Pancreas (tissue), 10 donors: ENCODE results near the gene CASTOR1. TPM values are rescaled to one million over a fixed set of nuclear protein-coding genes. Genes with fewer than 3 reads are reported as not detected.

ENCODE experiments used
- ATAC-seq, 4 donors: fragments of 200-7000 bp; cut with Tn5 transposase; one replicate each; pipeline versions ENCODE4 v1.8.0 to v1.9.1; 2020; ENCODE audit warnings: mild to moderate bottlenecking in 4 of 4, moderate library complexity in 4 of 4
- DNase-seq, 6 donors: peaks; one replicate each; pipeline ENCODE4 v3.0.0-alpha.2; 2020
- FAIRE-seq: peaks from 2 replicates; lab custom pipeline; 2012; peaks lifted over from hg19 to GRCh38; lab: Jason Lieb, UNC
- H3K27ac ChIP-seq, 4 donors: fragments of 200-600 bp; sonication (generic); 1 replicate in 3 of 4; 2 replicates in 1 of 4; pipeline versions ENCODE4 v1.5.0 to v1.8.0; 2020
- H3K27me3 ChIP-seq, 4 donors: fragments of 200-600 bp; one replicate each; pipeline ENCODE4 v1.8.0; 2021
- H3K36me3 ChIP-seq, 3 donors: fragments of 200-600 bp; sonication (generic) in 1 of 3; one replicate each; pipeline versions ENCODE4 v1.5.0 to v1.8.0; 2020 to 2021
- H3K4me1 ChIP-seq, 3 donors: fragments of 200-600 bp; one replicate each; pipeline ENCODE4 v1.8.0; 2021
- H3K4me3 ChIP-seq, 4 donors: fragments of 200-600 bp; sonication (generic) in 2 of 4; one replicate each; pipeline versions ENCODE4 v1.5.0 to v1.8.0; 2020 to 2021
- H3K9me3 ChIP-seq, 4 donors: fragments of 200-600 bp; one replicate each; pipeline ENCODE4 v1.8.0; 2021
- WGBS, 2 donors: extraction: QIAGEN DNeasy Blood & Tissue Kit; methylation state at CpG; one replicate each; pipeline ENCODE4 v1.1.7; 2013; 5-methylcytosine and 5-hydroxymethylcytosine counted together
- intact Hi-C, 3 donors: fragments of 100-400 bp; cut with DNase I; formaldehyde crosslinking; loops; one replicate each; pipeline versions ENCODE4 v1.11.1 to v1.14.2; 2022
- polyA plus RNA-seq, 2 donors: library from polyadenylated mRNA; stranded (reverse); fragments of 200-250 nt; gene quantifications; one replicate each; pipeline ENCODE4 v1.2.3, GENCODE V29; 2013
- total RNA-seq, 6 donors: library from RNA; stranded (reverse); fragmentation: NEBNext Ultra II Directional in 4 of 6; extraction: Animal tissue kit (Norgen Biotek cat#: 25700) in 4 of 6; gene quantifications; one replicate each; pipeline versions ENCODE4 v1.2.1 to v1.2.4, GENCODE V29; 2021 to 2023
- TF ChIP-seq, protein P1 (sequence below), 4 donors: fragments of 200-600 bp; sonication (generic) in 3 of 4; IDR thresholded peaks; one replicate each; pipeline versions ENCODE4 v1.5.0 to v1.8.0; 2021; ENCODE audit warnings: antibody characterized with exemption in 4 of 4
- donor health status: healthy with polysubstance abuse.
- donor health status: DM: no; HTN: no; CAD: no; lungs with moderate emphysema.
- donor health status: DM: no; HTN: no; CAD: no.
- donor health status: control.
- donor health status: control.
- donor health status: Bipolar disorder and iron deficiency.
- donor health status: DM: yes; HTN: yes; CAD: no.
- donor health status: DM: no; HTN: no; CAD: no.
- donor health status: DM: no; HTN: no; CAD: no.
- donor health status: DM: yes; HTN: yes; CAD: no.

CASTOR1 gene
- total and polyA plus RNA-seq, 8 donors, result 1.8 to 8.3 (median 4.2) TPM

DNA sequence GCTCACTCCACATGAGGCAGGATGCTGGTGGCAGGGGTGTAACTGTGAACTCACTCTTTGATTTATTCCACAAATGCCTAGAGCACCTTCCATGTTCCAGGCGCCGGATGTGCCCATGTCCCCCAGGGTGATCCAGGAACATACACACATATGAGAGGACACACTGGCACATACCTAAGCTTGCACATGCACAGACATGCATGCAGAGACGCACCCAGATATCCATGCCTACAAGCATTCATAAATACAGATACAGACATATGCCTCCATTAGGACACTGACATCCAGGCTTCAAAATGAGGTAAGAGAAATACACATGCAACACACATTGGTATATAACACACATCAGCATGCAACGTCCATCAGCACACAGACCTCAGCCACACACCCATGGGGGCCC lies 27.2 kb downstream of the CASTOR1 start:
- peak in 1 of 6 donors; percentile 14 for DNase-seq
- Histone ChIP-seq H3K4me3 (no peak overlapping the region), H3K4me1 (no peaks in the 10 kb centered on the region), H3K27me3 (no peaks in the 10 kb centered on the region), H3K27ac (no peak overlapping the region), H3K9me3 (no peaks in the 10 kb centered on the region), H3K36me3 (no peaks in the 10 kb centered on the region)
- intact Hi-C loops, result loop anchor here in 2 of 3 donors (5.0 kb wide), 1 partner anchor 125 kb away; the partner anchor contains the start of gene RNF215 (in 2 of the 2)
- 75 to 81% methylated on average over 4 of the region's 4 CpGs for WGBS, 2 donors
- TF ChIP-seq, protein P1, sequence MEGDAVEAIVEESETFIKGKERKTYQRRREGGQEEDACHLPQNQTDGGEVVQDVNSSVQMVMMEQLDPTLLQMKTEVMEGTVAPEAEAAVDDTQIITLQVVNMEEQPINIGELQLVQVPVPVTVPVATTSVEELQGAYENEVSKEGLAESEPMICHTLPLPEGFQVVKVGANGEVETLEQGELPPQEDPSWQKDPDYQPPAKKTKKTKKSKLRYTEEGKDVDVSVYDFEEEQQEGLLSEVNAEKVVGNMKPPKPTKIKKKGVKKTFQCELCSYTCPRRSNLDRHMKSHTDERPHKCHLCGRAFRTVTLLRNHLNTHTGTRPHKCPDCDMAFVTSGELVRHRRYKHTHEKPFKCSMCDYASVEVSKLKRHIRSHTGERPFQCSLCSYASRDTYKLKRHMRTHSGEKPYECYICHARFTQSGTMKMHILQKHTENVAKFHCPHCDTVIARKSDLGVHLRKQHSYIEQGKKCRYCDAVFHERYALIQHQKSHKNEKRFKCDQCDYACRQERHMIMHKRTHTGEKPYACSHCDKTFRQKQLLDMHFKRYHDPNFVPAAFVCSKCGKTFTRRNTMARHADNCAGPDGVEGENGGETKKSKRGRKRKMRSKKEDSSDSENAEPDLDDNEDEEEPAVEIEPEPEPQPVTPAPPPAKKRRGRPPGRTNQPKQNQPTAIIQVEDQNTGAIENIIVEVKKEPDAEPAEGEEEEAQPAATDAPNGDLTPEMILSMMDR (IDR thresholded peaks at IDR 0.05), result no peak
- ATAC-seq, result no peak
- FAIRE-seq, result no peak

DNA sequence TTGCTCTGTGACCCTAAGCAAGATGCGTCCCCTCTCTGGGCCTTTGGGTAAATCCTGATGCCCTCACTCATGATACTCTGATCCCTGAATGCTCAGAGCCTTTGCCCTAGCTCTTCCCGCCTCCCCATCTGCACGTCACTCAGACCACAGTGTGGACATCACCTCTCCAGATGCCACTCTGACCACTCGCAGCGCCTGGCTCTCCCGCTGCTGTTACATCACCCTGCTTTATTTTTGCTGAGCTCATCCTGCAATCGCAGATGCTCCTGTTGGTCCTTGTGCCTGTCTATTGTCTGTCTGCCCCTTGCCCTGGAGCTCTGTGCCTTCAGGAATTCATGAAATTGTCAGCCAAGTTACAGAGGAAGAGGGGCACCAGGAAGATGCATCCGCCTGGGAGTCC lies 28.2 kb downstream of the CASTOR1 start:
- TF ChIP-seq, protein P1 (IDR thresholded peaks at IDR 0.05), result no peak
- WGBS, 2 donors, result 70 to 85% methylated on average over 8 of the region's 8 CpGs
- no peaks in the 10 kb centered on the region for H3K27me3 ChIP-seq
- FAIRE-seq, result no peak
- no peak overlapping the region for H3K4me3 ChIP-seq
- H3K36me3 ChIP-seq, result no peaks in the 10 kb centered on the region
- H3K9me3 ChIP-seq, result no peaks in the 10 kb centered on the region
- no peak overlapping the region for H3K27ac ChIP-seq
- DNase-seq, result peak in 1 of 6 donors; percentile 16
- H3K4me1 ChIP-seq, result peaks cover 0 to 3% (median 0%) of the 10 kb centered on the region in 3 donors
- intact Hi-C loops, result loop anchor here in 2 of 3 donors (5.0 kb wide), 1 partner anchor 126 kb away; the partner anchor contains the start of gene RNF215 (in 2 of the 2)
- no peak for ATAC-seq

DNA sequence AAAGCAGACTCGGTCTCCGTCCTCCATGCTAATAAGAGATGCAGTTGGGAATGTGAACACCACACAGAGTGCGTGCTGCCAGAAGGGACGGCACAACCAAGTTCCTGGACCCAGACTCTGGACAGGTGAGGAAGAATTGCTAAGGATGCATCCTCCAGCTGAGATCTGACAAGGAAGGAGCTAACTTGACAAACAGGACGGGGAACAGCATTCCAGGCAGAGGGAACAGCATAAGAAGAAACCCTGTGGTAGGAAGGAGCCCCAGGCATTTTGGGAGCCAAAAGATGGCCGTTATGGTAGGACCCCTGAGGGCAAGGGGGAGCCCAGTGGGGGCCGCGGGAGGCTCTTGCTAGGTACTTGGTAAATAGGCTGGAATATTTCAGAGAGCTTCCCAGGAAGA lies 28.6 kb downstream of the CASTOR1 start:
- FAIRE-seq, result no peak

DNA sequence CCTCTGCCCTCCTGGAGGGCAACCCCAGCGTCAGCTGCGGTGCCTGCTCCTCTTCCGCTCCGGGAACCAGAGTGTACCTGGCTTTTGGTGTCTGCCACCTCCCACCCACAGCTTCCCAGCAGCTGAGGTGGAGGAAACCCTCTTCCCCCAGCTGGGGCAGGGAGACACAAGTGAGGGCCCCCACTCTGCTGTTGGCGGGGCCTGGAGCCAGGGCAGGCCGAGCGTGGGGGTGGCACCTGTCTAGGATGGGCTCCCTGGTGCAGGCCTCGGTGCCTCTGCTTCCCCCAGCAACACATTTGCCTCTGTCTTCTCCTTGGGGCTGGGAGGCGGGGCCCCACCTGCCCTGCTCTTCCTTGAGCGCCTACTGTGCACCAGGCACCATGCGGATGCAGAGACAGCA lies 29.0 kb downstream of the CASTOR1 start:
- Histone ChIP-seq H3K27ac (no peak overlapping the region), H3K4me1 (peaks cover 0 to 4% (median 0%) of the 10 kb centered on the region in 3 donors), H3K4me3 (no peak overlapping the region), H3K36me3 (no peaks in the 10 kb centered on the region), H3K27me3 (no peaks in the 10 kb centered on the region), H3K9me3 (no peaks in the 10 kb centered on the region)
- DNase-seq (peak in 1 of 6 donors; percentile 39), ATAC-seq (no peak), FAIRE-seq (no peak)
- TF ChIP-seq, protein P1 (IDR thresholded peaks at IDR 0.05), result no peak
- 81 to 82% methylated on average over 11 of the region's 11 CpGs for WGBS, 2 donors
- intact Hi-C loops, result loop anchor here in 2 of 3 donors (5.0 kb wide), 1 partner anchor 127 kb away; the partner anchor contains the start of gene RNF215 (in 2 of the 2)

More for the DNA sequence above, 28.6 kb downstream of the CASTOR1 start:
- intact Hi-C loops, result loop anchor here in 2 of 3 donors (5.0 kb wide), 1 partner anchor 127 kb away; the partner anchor contains the start of gene RNF215 (in 2 of the 2)
- Histone ChIP-seq H3K9me3 (no peaks in the 10 kb centered on the region), H3K27ac (no peak overlapping the region), H3K27me3 (no peaks in the 10 kb centered on the region), H3K36me3 (no peaks in the 10 kb centered on the region), H3K4me1 (peaks cover 0 to 4% (median 0%) of the 10 kb centered on the region in 3 donors), H3K4me3 (no peak overlapping the region)
- TF ChIP-seq, protein P1 (IDR thresholded peaks at IDR 0.05), result no peak
- ATAC-seq, result no peak
- peak in 1 of 6 donors; percentile 16 for DNase-seq
- WGBS, 2 donors, result 72 to 78% methylated on average over 8 of the region's 8 CpGs

DNA sequence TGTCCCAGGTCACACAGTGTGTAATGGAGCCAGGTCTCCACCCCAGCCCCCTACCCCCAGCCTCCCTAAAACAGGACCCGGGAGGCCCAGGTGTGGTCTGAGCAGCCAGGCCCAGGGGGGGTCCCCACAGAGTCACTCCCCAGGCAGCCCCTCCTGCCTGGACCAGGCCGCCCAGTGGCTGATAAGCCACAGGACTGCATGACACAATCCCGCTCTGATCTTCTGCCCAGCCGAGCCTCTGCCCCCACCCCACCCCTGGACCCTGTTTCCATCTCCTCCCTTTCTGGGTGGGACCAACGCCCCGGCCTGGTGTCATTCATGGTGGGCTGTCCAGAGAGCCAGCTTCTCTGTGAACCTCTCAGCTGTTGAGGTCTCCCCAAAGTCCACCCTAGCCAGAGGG lies 35.0 kb downstream of the CASTOR1 start:
- FAIRE-seq (no peak), DNase-seq (peak in 1 of 6 donors; percentile 52), ATAC-seq (no peak)
- 70 to 71% methylated on average over 4 to 6 of the region's 6 CpGs for WGBS, 2 donors
- H3K36me3 ChIP-seq, result no peaks in the 10 kb centered on the region
- TF ChIP-seq, protein P1 (IDR thresholded peaks at IDR 0.05), result no peak
- intact Hi-C loops, result loop anchor here in 1 of 3 donors (5.0 kb wide), 1 partner anchor 147 kb away; no protein-coding TSS in a partner anchor
- no peaks in the 10 kb centered on the region for H3K9me3 ChIP-seq
- H3K27ac ChIP-seq, result peak overlapping the region in 1 of 4 donors; percentile 63
- H3K27me3 ChIP-seq, result no peaks in the 10 kb centered on the region
- peaks cover 0 to 4% (median 0%) of the 10 kb centered on the region in 3 donors for H3K4me1 ChIP-seq
- H3K4me3 ChIP-seq, result no peak overlapping the region
